ENCODE results near the gene GOLGA6D.

The GOLGA6D gene

GRCh38 chr15:75335705-75336355 is 53.2 kb downstream of the GOLGA6D start, which contains the start of gene COMMD4 (continued):
- TF ChIP-seq ZNF239 (tag by site-specific recombination; IDR thresholded peaks at IDR 0.05) (no peak), EGR2 (tag by site-specific recombination; IDR thresholded peaks at IDR 0.05; ENCODE audit: low read depth) (peak; percentile 99), ZNF596 (tag by site-specific recombination; IDR thresholded peaks at IDR 0.05) (no peak), ZNF521 (tag by site-specific recombination; IDR thresholded peaks at IDR 0.05) (no peak), ZNF146 (tag by site-specific recombination; IDR thresholded peaks at IDR 0.05) (peak; percentile 84), BCL11A (tag by site-specific recombination; IDR thresholded peaks at IDR 0.05; ENCODE audit: low read depth) (no peak), GLIS1 (tag by site-specific recombination; IDR thresholded peaks at IDR 0.05) (peak; percentile 81), SCRT2 (tag by site-specific recombination; IDR thresholded peaks at IDR 0.05) (no peak), ZNF24 (tag by site-specific recombination; IDR thresholded peaks at IDR 0.05) (peak; percentile 99), ZNF530 (tag by site-specific recombination; IDR thresholded peaks at IDR 0.05; ENCODE audit: low read depth) (no peak), KLF1 (tag by site-specific recombination; IDR thresholded peaks at IDR 0.05) (peak; percentile 80), GLI2 (tag by site-specific recombination; IDR thresholded peaks at IDR 0.05; ENCODE audit: borderline replicate concordance, low read depth) (no peak), ZNF670 (tag by site-specific recombination; IDR thresholded peaks at IDR 0.05; ENCODE audit: low read depth) (no peak), ZNF510 (tag by site-specific recombination; IDR thresholded peaks at IDR 0.05; ENCODE audit: insufficient replicate concordance) (no peak), ZFP41 (tag by site-specific recombination; IDR thresholded peaks at IDR 0.05; ENCODE audit: borderline replicate concordance) (no peak), ZNF416 (tag by site-specific recombination; IDR thresholded peaks at IDR 0.05) (no peak), ZFP69B (tag by site-specific recombination; IDR thresholded peaks at IDR 0.05) (peak; percentile 51; the same call in 1 of the 2 replicates), SCRT1 (tag by site-specific recombination; IDR thresholded peaks at IDR 0.05; ENCODE audit: borderline replicate concordance) (0 out of 2 replicates have a peak, but pooled peaks have one; percentile 23), ZBTB44 (tag by site-specific recombination; IDR thresholded peaks at IDR 0.05) (peak; percentile 42; the same call in 1 of the 2 replicates), ZNF48 (tag by site-specific recombination; IDR thresholded peaks at IDR 0.05) (no peak), KLF7 (tag by site-specific recombination; IDR thresholded peaks at IDR 0.05; ENCODE audit: borderline replicate concordance) (peak; percentile 58; the same call in 1 of the 2 replicates), ZNF19 (tag by site-specific recombination; IDR thresholded peaks at IDR 0.05; ENCODE audit: low read depth) (no peak), ZNF544 (tag by site-specific recombination; IDR thresholded peaks at IDR 0.05) (no peak), ZNF610 (tag by site-specific recombination; IDR thresholded peaks at IDR 0.05; ENCODE audit: borderline replicate concordance) (peak; percentile 82), ZNF174 (tag by site-specific recombination; IDR thresholded peaks at IDR 0.05) (no peak), ZNF433 (tag by site-specific recombination; IDR thresholded peaks at IDR 0.05; ENCODE audit: low read depth) (no peak), YY2 (tag by site-specific recombination; IDR thresholded peaks at IDR 0.05) (peak; percentile 51; the same call in 1 of the 2 replicates), ZNF302 (tag by site-specific recombination; IDR thresholded peaks at IDR 0.05; ENCODE audit: low read depth) (no peak), ZNF549 (tag by site-specific recombination; IDR thresholded peaks at IDR 0.05) (no peak)
- TF ChIP-seq, protein P1, sequence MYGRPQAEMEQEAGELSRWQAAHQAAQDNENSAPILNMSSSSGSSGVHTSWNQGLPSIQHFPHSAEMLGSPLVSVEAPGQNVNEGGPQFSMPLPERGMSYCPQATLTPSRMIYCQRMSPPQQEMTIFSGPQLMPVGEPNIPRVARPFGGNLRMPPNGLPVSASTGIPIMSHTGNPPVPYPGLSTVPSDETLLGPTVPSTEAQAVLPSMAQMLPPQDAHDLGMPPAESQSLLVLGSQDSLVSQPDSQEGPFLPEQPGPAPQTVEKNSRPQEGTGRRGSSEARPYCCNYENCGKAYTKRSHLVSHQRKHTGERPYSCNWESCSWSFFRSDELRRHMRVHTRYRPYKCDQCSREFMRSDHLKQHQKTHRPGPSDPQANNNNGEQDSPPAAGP (tag by site-specific recombination; IDR thresholded peaks at IDR 0.05), result peak; percentile 96
- TF ChIP-seq, protein P2, sequence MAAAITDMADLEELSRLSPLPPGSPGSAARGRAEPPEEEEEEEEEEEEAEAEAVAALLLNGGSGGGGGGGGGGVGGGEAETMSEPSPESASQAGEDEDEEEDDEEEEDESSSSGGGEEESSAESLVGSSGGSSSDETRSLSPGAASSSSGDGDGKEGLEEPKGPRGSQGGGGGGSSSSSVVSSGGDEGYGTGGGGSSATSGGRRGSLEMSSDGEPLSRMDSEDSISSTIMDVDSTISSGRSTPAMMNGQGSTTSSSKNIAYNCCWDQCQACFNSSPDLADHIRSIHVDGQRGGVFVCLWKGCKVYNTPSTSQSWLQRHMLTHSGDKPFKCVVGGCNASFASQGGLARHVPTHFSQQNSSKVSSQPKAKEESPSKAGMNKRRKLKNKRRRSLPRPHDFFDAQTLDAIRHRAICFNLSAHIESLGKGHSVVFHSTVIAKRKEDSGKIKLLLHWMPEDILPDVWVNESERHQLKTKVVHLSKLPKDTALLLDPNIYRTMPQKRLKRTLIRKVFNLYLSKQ (tag by site-specific recombination; IDR thresholded peaks at IDR 0.05; ENCODE audit: borderline replicate concordance), result no peak
- TF ChIP-seq, protein P3, sequence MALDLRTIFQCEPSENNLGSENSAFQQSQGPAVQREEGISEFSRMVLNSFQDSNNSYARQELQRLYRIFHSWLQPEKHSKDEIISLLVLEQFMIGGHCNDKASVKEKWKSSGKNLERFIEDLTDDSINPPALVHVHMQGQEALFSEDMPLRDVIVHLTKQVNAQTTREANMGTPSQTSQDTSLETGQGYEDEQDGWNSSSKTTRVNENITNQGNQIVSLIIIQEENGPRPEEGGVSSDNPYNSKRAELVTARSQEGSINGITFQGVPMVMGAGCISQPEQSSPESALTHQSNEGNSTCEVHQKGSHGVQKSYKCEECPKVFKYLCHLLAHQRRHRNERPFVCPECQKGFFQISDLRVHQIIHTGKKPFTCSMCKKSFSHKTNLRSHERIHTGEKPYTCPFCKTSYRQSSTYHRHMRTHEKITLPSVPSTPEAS (tag by site-specific recombination; IDR thresholded peaks at IDR 0.05), result peak; percentile 45; the same call in 1 of the 2 replicates
- TF ChIP-seq, protein P4, sequence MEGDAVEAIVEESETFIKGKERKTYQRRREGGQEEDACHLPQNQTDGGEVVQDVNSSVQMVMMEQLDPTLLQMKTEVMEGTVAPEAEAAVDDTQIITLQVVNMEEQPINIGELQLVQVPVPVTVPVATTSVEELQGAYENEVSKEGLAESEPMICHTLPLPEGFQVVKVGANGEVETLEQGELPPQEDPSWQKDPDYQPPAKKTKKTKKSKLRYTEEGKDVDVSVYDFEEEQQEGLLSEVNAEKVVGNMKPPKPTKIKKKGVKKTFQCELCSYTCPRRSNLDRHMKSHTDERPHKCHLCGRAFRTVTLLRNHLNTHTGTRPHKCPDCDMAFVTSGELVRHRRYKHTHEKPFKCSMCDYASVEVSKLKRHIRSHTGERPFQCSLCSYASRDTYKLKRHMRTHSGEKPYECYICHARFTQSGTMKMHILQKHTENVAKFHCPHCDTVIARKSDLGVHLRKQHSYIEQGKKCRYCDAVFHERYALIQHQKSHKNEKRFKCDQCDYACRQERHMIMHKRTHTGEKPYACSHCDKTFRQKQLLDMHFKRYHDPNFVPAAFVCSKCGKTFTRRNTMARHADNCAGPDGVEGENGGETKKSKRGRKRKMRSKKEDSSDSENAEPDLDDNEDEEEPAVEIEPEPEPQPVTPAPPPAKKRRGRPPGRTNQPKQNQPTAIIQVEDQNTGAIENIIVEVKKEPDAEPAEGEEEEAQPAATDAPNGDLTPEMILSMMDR (tag by site-specific recombination; IDR thresholded peaks at IDR 0.05), result peak; percentile 78; the same call in 1 of the 2 replicates
